Activated CD4-positive, CD25-positive, alpha-beta regulatory T cell treated with anti-CD3 and anti-CD28 coated beads, Interleukin-2, amount 50 U/mL, for 24 hours (primary cell): Measurements from ENCODE around the gene RHAG.

ENCODE experiments used
- ATAC-seq, 2 donors: fragments of 150-1000 bp; cut with Tn5 transposase; one replicate each; pipeline ENCODE4 v1.10.0; 2021; ENCODE audit warnings: mild to moderate bottlenecking in 1 of 2, moderate library complexity in 1 of 2

RHAG gene

DNA sequence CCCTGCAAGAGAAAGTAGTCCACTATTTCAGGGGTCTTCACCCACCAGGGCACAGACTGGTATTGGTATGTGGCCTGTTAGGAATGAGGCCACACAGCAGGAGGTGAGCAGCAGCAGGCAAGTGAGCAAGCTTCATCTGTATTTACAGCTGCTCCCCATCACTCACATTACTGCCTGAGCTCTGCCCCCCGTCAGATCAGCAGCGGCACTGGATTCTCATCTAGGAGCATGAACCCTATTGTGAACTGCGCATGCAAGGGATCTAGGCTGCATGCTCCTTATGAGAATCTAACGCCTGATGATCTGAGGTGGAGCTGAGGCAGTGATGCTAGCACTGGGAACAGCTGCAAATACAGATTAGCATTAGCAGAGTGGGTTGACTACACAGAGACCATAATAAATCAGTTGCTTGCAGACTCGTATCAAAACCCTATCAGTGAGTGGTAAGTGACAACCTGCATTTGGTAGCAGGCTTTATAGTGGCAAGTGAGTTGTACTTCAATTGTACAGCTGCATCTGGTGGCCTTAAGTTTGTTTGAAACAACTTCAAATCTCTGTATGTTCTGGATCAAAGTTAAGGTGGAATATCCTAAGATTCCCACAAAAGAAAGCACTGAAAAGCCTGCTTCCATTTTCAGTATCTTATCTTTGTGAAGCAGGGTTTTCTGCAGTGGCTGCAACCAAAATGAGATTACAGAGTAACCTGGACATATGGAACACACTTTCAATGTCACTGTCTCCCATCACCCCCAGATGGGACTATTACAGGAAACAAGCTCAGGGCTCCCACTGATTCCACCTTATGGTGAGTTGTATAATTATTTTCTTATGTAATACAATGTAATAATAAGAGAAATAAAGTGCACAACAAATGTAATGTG, 73.4 kb downstream of the RHAG start:
- no peak for ATAC-seq

DNA sequence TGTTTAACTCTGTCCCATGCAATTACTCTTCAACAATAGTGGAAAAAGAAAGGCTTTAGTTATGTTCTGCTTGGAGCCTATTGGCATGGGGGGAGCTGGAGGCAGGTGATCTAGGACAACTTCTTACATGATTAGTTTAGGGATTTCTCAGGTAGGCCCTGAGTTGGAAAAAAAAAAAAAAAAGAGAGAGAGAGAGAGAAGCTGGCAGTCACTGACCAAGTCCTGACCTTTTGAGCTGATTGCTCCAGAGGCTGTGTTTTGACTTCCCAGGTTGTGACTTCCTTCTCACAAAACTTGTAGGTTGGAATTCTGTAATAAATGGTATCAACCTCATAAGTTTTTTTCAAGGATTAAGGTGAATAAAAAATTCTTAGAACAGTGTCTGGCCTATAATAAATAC, 78.4 kb downstream of the RHAG start:
- ATAC-seq: no peak

DNA sequence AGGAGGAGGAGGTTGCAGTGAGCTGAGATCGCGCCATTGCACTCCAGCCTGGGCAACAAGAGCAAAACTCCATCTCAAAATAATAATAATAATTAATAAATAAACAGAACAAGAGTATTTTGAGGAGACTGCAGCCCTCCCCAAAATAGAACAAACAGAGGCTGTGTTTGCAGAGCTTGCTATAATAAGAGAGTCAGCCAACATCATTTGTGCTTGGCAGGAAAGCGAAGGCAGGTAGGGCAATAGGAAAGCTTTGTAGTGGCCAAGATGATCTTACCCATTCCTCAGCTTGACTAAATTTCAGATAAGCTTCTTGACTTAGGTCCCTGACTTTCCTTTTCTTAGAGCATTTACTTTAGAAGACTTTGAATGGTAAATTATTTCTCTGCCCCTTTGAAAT, 79.5 kb downstream of the RHAG start:
- ATAC-seq: no peak

DNA sequence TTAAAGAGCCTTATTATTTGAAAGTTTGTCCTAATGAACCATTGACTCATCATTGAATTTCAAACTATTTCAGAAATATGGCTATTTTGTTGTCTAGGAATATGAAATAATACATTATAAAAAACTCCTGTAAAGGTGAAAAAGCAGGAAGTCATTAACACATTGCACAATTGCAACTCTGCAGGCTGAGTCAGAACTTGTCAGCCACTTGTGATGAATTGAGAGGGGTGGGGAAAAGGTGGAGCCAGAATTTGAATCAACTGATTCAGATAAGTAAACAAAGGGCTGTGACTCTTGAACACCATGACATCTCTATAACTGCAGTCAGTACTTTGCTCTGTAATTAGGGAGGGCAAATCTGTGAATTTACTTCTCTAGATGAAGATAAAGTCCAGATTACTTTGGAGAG, 80.2 kb downstream of the RHAG start:
- peak in 1 of 2 donors; percentile 45 for ATAC-seq

DNA sequence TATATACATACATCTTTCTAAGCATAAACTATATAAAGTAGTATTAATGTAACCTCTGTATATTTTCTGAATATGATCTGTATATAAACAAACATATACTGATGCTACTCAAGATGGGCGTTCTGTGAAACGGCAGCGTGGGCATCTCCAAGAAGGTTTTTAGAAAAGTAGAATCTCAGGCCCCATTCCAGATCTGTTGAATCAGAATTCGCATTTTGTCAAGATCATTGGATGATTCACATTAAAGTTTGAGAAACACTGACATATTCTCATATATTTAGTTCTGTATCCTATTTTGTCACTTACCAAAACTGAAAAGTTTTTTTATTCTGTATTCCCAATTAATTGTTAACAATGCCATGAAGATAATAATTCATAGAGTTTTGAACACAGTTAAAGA, 80.7 kb downstream of the RHAG start:
- ATAC-seq: no peak
